NT2/D1 (cell line): ENCODE results near the gene SSUH2.

ENCODE experiments used
- SUZ12 ChIP-seq: IDR thresholded peaks from 2 replicates; pipeline ENCODE4 v1.6.1; 2011; ENCODE audit not compliant: insufficient read length, insufficient read depth; ENCODE audit errors: extremely low read depth
- ZNF274 ChIP-seq: IDR thresholded peaks from 2 replicates; pipeline ENCODE4 v1.6.1; 2011; ENCODE audit warnings: mild to moderate bottlenecking, low read depth, low read length

DNA sequence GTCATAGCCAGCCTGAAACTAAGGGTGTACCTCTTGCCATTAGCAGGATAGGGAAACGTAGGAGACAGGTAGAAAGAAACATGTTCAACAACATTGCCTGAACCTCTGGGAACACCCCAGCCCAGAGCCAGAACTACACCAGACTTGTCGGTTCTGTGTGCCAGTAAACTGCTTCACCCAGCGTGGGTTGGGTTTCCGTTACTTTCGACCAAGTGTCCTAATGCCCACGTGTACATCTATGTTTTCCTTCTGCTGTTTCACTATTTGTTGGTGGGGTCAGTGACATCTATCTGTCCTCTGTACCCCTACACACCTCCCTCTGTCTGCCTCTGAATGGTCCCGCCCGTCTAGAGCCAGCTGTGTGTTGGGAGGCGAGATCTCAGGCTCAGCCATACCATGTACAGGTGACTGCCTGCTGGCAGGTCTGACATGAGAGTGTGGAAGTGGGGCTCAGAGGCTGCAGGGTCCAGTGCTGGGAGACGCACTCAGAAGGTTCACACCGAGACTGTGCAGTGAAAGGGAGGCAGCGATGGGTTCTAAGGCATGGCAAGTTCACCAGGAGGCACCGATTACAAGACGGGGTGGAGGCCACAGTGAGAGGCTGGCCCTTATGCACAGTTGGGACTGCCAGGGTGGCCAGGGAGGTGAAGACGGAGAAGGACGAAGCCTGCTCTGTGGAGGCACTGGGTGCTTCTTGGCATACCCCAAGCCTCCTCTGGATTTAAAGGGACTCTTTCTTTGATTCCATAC lies 36.4 kb downstream of the SSUH2 start:
- TF ChIP-seq SUZ12, result no peak
- no peak for TF ChIP-seq ZNF274
